ENCODE results near the gene CYLD.

CYLD gene

DNA sequence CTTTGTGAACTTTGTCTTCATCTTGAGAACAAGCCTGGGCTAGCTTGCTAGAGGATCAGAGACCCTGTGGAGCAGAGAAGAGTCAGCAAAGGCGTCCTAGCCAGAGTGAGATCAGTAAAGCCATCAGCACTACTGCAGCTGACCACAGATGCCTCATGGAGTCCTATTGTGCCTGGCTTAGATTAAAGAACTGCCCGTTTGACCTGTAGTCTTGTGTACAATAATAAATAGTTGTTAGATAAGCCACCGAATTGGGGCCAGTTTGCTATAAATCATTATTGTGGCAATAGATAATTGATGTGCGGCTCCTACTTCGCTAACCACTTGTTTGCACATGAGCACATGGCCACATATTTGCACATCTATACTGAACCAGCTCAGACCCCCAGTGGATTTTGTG, 103.0 kb downstream of the CYLD start:
- DNase-seq (ENCODE audit: low read depth in 2 of 2), result no peak

- no peak for DNase-seq (ENCODE audit: low read depth in 2 of 2)
Measured at GRCh38 chr16:50845296-50845695, 103.4 kb downstream of the CYLD start.

DNA sequence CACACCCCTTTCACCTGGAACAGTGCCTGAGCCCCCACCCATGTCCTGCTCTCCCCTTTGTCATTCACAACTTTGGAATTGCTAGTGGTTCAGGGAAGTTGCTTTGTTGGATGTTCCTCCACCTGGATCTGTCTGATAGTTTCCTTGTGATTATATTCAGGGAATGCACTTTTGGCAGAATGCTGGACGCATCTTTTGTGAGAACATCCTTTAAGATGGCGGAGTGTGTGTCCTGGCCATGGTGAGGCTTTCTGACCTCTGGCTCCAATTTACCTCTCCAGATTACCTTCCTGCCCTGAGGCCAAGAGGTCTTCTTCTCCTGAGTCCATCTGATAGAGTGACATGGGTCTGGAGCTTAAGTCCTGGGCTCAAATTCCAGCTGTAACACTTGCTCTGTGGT, 104.6 kb downstream of the CYLD start:
- DNase-seq (ENCODE audit: low read depth in 2 of 2), result no peak

DNA sequence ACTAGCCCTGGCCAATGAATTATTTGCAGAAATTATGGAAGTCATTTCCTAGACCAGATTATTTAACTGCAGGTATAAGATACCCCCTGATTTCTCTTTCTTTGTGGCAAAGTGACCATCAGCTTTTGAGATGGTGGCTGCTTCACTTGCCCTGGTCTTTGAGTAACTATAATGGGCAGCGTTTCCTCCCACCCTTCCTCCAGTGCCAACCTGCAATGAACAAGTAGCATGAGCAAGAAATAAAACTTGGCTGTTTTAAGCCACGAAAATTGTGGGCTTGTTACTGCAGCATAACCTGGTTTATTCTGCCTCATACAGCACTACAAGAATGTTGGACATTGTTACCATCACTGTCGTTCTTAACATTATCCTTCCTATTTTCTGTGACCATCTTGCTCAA, 105.3 kb downstream of the CYLD start:
- no peak for DNase-seq (ENCODE audit: low read depth in 2 of 2)

- no peak for DNase-seq (ENCODE audit: low read depth in 2 of 2)
Measured at GRCh38 chr16:50848755-50849514, 107.0 kb downstream of the CYLD start.
